HL-60 (cell line): ENCODE measurements around the gene SHF.

ENCODE experiments used
- DNase-seq, 2 experiments: peaks; one replicate each; pipeline ENCODE4 v3.0.0-alpha.2; 2010 to 2020; ENCODE audit warnings: low read depth in 1 of 2, low spot score in 1 of 2
- H3K27ac ChIP-seq: fragments of 250-450 bp; sonication (Bioruptor Pico); replicated peaks from 2 replicates; pipeline ENCODE4 v1.5.1; 2020; ENCODE audit warnings: mild to moderate bottlenecking, moderate library complexity
- H3K27me3 ChIP-seq: fragments of 250-450 bp; sonication (Bioruptor Pico); 2 replicates; pipeline ENCODE4 v1.5.1; 2021; ENCODE audit warnings: mild to moderate bottlenecking, moderate library complexity; ENCODE audit not compliant: insufficient read depth, poor library complexity, severe bottlenecking
- H3K4me3 ChIP-seq: replicated peaks from 2 replicates; pipeline ENCODE4 v1.5.1; 2011; ENCODE audit warnings: mild to moderate bottlenecking, control low read depth, low read length; ENCODE audit not compliant: insufficient read depth
- GABPA ChIP-seq: IDR thresholded peaks from 2 replicates; pipeline ENCODE4 v1.6.1; 2012; ENCODE audit warnings: low read depth
- POLR2AphosphoS5 ChIP-seq: IDR thresholded peaks from 2 replicates; pipeline ENCODE4 v1.6.1; 2012; ENCODE audit warnings: low read depth
- REST ChIP-seq: IDR thresholded peaks from 2 replicates; pipeline ENCODE4 v1.6.1; 2012; ENCODE audit warnings: low read depth; ENCODE audit not compliant: insufficient replicate concordance
- SPI1 ChIP-seq: IDR thresholded peaks from 2 replicates; pipeline ENCODE4 v1.6.1; 2012; ENCODE audit warnings: low read depth, mild to moderate bottlenecking, borderline replicate concordance
- TF ChIP-seq, protein P1 (sequence below): IDR thresholded peaks from one replicate; pipeline ENCODE4 v1.5.1; 2011; ENCODE audit warnings: low read length, control low read depth, inconsistent platforms; ENCODE audit not compliant: insufficient read depth

SHF gene

DNA sequence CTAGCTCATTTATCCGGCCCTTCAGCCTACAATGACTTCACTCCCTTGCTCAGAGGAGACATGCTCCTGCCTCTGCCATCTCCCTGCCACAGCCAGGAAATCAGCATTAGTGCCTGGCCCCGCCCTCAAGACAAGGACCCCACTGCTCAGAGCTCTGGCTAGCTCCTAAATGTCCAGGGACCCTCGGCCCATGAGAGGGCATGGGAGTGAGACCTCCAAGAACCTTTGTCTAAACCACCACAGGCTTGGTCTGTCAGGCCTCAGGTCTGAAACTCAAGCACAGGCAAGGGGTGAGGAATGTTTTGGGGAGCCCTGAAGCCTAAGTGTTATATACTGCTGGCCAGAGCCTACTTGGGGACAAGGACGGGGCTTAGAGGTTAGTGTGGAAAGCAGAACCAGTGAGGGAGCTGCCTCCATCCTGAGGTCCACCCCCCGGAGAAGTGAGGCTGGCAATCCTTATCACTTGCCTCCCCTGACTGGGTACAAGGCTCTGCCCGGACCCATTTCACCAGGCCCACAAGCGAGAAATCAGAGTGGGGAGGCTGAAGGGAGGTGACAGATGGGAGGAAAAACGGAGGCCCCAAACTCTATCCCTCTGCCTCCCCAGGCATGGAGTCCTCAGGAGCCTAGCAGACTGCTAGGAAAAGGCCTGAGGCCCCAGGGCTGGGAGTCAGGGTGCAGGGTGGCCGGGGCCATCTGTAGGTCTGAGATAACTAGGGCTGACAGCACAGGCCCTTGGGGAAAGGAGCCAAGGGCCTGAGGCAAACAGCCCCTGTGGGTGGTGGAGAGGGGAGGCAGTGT lies 18.8 kb downstream of the SHF start:
- no peak for TF ChIP-seq GABPA
- DNase-seq: no peak
- Histone ChIP-seq H3K27ac (no peak overlapping the region), H3K27me3 (no peaks in the 10 kb centered on the region), H3K4me3 (no peak overlapping the region)

DNA sequence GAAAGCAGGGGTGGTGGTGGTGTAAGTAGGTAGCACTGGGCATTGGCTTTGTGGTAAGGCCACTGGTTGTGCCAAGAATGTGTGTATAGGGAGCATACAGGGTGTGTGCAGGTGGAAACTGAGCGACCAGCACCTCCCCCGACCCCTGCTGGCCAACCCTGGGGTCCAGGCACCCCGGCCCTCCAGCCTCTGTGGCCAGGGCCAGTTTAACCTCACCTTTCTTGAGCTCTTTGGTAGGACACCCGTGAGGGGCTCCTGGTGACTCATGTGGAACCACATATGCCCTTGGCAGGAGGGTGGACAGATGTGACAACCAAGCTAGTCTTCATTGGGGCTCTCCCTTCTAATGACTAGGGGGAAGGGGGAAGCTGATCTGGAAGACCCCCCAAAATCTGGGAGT lies 19.5 kb downstream of the SHF start:
- no peaks in the 10 kb centered on the region for H3K27me3 ChIP-seq
- TF ChIP-seq SPI1 (no peak), REST (no peak), POLR2AphosphoS5 (no peak), GABPA (no peak)
- TF ChIP-seq, protein P1, sequence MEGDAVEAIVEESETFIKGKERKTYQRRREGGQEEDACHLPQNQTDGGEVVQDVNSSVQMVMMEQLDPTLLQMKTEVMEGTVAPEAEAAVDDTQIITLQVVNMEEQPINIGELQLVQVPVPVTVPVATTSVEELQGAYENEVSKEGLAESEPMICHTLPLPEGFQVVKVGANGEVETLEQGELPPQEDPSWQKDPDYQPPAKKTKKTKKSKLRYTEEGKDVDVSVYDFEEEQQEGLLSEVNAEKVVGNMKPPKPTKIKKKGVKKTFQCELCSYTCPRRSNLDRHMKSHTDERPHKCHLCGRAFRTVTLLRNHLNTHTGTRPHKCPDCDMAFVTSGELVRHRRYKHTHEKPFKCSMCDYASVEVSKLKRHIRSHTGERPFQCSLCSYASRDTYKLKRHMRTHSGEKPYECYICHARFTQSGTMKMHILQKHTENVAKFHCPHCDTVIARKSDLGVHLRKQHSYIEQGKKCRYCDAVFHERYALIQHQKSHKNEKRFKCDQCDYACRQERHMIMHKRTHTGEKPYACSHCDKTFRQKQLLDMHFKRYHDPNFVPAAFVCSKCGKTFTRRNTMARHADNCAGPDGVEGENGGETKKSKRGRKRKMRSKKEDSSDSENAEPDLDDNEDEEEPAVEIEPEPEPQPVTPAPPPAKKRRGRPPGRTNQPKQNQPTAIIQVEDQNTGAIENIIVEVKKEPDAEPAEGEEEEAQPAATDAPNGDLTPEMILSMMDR: no peak
- H3K4me3 ChIP-seq: no peak overlapping the region
- no peak overlapping the region for H3K27ac ChIP-seq
- no peak for DNase-seq

DNA sequence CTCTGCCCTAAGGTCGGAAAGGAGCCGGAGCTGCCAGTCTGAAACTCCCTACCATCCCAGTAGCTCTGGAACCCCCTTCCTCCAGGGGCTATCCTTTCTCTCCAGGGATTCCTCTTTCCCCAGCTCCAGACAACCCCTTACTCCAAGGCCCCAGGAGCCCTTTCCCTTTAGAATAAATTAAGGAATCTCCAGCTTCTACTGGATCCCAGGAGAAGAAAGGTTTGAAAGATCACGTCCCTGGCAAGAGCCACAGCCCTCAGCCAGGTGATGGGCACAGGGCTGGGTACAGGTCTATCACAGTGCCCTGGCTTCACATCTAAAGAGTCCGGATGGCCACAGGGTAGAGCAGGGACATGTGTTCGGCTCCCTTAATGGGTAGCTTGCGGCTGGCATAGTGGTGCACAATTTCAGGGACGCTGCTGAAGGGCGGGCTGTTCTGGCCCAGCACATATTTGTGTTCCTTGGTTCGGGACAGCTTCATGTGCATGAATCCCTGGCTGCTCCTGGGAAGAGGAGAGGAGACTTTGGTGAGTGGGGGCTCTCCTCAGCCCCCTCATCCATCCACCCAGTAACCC lies 20.0 kb downstream of the SHF start:
- TF ChIP-seq REST: no peak
- TF ChIP-seq GABPA: no peak
- TF ChIP-seq, protein P1: no peak
- no peak for TF ChIP-seq SPI1
- no peak for TF ChIP-seq POLR2AphosphoS5
- Histone ChIP-seq H3K27ac (no peak overlapping the region), H3K4me3 (no peak overlapping the region; the same call in 1 of the 2 replicates), H3K27me3 (no peaks in the 10 kb centered on the region)
- no peak for DNase-seq

GRCh38 chr15:45166834-45167630 lies 20.7 kb downstream of the SHF start:
- peak overlapping the region; percentile 60 for H3K4me3 ChIP-seq
- H3K27ac ChIP-seq: peak overlapping the region; percentile 79
- DNase-seq: peak; percentile 77 to 94
- TF ChIP-seq POLR2AphosphoS5 (peak; percentile 50; the same call in 1 of the 2 replicates), SPI1 (peak; percentile 56; the same call in 1 of the 2 replicates), GABPA (no peak), REST (no peak)
- TF ChIP-seq, protein P1: peak; percentile 73
- no peaks in the 10 kb centered on the region for H3K27me3 ChIP-seq
